ENCODE data around the gene CDH4.

The CDH4 gene

GRCh38 chr20:61930776-61931475 lies 678.9 kb downstream of the CDH4 start:
- DNase-seq, result no peak

DNA sequence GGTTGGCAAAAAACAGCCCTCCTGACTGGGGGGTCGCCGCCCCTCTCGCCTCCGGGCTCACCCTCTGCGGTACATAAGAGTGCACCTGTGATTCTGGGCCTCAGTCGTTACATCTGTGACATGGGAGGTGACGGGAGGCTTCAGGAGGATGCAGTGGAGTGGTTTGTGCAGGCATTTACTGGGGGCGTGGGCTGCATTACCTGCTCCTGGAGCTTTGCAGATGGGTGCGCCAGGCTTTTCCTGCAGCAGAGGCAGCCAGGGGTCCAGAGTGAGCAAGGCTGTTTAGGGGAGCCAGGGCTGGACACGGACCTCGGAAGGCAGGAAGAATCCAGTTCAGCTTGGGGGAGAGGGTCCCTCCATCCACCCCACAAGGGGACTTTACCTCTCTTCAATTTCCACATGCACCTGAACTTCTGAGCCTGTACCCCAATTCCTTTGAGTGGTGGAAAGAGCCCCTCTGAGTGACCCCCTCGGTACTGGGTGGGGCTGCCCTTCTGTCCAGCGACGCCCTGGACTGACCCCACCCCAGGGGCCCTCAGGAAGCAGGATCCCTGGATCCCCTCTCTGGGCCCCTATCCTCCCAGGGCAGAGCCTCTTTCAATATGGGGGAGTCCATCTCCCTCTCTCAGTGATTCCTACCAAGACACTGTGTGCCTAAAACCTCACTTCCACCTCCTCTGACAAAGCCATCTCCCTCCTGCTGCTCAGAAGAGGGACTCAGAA lies 679.6 kb downstream of the CDH4 start:
- DNase-seq, result no peak

DNA sequence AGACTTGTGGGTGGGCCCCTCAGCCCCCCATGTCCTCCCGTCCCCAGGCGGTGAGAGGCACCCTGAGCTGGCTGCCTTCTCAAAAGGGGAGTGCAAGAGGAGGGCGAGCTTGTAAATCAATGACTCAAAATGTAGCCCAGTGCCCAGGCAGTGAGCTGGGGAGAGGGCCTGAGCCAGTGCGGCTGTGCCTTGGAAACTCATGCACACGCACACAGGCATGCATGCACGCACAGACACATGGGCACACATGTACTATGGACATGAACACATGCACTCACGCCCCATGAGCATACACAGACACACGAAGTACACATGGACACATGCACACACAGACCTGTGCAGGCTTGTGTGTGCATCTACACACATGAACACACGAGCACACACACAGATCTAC lies 680.1 kb downstream of the CDH4 start:
- no peak for DNase-seq

GRCh38 chr20:61932711-61933480 lies 680.8 kb downstream of the CDH4 start:
- DNase-seq, result no peak

DNA sequence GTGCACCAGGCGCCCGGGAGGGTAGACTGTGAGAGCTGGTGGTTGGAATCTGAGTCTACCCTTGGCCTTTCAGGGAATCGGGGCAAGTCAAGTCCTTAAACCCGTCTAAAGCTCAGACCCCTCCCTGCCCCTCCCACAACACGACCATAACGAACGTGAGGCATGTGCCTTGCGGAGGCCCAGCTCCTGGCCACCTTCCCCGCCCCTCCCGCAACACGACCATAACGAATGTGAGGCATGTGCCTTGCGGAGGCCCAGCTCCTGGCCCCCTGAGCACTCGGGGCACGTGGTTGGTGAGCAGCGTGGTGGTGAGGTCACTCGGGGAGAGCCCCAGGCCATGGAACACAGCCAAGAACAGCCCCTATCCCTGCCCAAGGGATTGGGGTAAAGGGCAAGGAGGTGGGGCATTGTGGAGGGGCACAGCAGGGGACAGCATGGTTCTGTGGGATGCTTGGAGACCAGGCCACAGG lies 681.5 kb downstream of the CDH4 start:
- no peak for DNase-seq

DNA sequence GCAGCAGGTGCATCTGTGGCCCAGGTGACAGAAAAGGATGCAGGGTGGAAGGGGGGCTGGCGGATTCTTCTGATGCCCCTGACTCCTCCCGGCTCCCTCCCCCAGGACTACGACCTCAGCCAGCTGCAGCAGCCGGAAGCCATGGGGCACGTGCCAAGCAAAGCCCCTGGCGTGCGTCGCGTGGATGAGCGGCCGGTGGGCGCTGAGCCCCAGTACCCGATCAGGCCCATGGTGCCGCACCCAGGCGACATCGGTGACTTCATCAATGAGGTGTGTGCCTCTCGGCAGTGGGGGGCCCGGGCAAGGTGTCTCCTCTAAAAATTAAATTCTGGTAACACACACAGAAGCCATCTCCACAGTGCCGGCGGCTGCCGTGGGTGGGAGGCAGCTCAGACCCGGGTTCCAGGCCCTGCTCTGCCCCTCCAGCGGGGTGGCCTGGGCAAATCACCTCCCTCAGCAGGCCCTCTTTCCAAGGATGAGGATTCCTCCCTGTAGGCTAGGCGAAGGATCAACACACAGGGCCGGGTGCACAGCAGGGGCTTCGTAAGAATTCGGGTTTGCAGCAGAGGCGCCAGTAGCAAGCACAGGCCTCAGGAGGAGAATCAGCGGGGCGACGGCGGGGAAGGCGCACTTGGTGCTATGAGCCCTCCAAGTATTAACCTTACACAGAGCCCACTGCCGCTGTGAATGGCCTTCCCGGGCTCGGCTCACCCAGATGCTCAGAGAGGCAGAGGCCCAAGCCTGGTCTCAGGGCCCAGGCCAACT lies 682.1 kb downstream of the CDH4 start:
- DNase-seq, result no peak

DNA sequence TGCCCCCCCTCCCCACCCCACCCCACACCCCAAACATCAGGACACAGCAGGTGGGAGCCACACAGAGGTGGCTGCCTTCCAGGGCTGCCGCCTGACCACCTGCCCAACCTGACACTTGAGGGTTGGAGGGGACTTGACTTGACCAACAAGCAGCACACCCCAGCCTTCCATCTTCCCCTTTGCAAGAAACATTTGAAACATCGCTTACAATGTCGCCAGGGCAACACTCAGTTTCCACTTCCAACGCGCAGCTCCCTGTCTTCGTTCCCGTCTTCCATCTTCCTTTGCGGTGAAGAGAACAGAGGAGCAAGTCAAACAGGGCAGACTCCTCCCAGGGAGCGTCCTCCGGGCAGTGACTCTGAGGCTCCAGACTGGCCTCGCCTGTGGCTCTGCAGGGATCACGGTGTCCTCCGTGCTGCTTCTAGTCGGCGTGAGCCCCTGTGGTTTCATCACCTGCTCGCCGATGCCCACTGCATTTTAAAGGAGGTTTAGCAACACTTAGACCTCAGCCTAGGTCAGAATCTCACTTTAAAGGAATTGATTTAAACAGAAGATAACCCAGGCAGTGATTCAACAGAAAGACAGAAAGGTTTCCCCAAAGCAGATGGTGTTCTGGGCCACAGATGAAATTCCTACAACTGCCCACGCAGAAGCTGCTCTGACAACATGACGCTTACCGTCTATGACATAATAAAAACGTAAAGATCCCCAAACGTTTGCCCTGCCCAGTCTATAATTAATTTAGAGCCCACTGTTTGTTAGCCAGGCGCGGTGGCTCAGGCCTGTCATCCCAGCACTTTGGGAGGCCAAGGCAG lies 682.9 kb downstream of the CDH4 start:
- DNase-seq, result no peak

GRCh38 chr20:61935926-61936700 lies 684.1 kb downstream of the CDH4 start:
- DNase-seq, result no peak

GRCh38 chr20:61936701-61937131 lies 684.7 kb downstream of the CDH4 start:
- DNase-seq, result no peak

DNA sequence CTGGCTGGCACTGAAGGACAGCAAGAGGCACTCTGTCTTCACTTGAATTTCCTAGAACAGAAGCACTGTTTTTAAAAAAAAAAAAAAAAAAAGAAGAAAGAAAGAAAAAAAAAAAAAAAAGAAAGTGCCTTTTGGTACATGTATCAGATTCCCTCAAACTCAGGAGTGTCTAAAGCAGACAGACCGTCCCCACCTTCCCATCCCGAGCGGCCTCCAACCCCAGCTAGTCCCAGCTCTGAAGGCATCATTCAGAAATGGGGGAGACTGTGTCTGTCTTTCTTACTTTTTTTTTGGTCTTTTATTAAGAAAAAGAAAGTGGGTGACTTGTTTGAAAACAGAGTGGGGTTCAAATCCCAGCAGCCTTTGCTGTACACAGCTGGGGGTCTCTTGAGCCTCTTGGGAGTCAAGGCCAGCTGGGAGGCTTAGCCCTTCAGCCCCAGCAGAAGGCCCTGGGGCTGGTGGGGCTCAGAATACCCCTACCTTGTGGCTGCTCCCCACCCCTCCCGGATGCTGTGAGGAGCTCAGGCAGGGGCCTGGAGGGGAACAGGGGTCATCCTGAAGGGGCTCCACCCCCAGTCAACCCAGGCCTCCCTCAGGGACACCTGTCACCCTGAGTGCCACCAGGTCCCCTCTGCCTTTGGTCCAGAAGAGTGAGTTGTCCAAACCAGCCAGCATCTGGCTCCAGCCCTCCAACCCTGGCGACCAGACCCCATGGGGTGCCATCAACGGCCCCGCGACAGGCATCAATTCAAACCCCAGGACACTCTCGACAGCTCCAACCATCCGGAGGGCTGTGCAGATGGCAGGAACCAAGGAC lies 685.3 kb downstream of the CDH4 start:
- DNase-seq, result no peak

- DNase-seq, result no peak
Observed at GRCh38 chr20:61937963-61938838, 686.1 kb downstream of the CDH4 start.

DNA sequence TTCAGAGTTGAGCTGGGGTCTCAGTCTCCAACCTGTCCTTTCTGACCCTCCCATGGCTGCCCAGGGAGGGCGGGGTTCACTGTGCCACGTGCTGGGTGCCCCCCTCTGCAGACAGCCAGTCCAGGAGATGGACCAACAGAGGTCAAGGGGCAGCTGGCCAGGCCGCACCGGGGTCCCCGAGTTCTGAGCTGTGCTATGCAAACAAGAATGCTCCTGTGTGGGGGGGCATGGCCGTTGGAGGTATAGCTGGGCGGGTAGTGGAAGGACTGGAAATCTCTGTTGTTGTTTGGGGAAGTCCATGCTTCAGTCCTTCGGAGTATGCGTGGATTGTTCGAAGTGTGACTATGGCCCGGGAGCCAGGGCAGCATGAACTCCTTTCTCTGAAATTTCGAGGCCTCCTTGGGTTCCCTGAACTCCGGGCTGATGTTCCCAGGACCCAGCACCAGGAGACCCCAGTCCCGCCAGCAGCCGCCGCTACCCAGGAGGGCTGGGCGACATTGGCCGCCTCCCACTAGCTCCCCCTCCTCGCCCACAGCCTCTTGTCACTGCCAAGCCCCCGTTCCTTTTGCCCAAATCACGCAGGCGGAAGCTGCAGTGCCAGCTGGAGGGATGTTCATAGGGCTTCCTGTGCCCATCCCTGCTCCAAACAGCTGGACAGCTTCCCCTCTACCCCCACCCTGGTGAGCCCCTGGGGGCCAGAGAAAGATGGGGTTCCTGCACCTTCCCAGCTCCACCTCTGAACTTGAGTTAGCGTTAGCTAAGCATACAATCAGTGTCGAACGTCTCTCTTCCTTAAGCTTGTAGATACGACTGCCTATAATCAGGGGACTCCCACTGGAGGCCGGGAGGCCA lies 687.0 kb downstream of the CDH4 start:
- no peak for DNase-seq

GRCh38 chr20:61939691-61940360 lies 687.8 kb downstream of the CDH4 start:
- DNase-seq, result no peak

- DNase-seq, result no peak
Observed at GRCh38 chr20:61940491-61940890, 688.4 kb downstream of the CDH4 start.

DNA sequence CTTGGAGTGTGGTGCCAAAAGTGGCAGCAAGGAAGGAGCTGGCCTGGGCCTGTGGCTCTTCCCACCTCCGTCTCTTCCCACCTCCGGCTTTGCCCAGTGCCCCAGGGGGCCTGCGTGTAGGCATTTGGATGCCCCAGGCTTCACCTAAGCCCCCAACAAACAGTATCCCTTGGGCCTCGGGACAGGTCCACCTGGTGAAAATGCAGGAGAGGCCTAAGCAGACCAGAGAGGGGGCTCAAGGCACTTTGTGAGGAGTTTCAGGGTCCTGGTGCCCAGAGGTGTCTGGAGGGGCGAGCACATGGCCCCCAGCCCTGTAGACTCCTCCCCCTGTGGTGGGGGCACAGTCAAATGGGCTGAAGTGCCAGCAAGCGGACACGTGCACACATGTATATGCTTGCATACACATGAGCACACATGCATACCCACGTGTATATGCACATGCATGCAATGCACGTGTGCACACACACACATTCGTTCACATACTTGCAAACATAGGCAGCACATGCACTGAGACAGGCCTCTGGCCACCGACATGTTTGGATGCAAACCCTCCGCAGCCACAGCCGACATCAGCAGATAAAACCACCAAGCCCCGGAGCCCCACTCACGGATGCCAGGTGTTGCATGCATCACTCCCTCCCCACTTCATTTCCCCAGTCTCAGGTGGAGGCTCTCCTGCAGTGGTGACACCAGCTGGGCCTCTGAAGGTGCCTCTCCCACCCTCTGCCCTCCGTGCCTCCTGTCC lies 689.1 kb downstream of the CDH4 start:
- DNase-seq, result no peak

- DNase-seq, result no peak
Observed at GRCh38 chr20:61941721-61942405, 689.8 kb downstream of the CDH4 start.
